CD14-positive monocyte (primary cell): Measurements from ENCODE around the gene PPIF. TPM values are rescaled to one million over a fixed set of nuclear protein-coding genes. Genes with fewer than 3 reads are reported as not detected.

Experiments
- DNase-seq, 3 donors: peaks; one replicate each; pipeline ENCODE4 v3.0.0-alpha.2; 2011 to 2022
- H2AFZ ChIP-seq: 2 replicates; pipeline ENCODE4 v1.6.0; 2012; ENCODE audit warnings: mild to moderate bottlenecking, low read depth, low read length, inconsistent platforms; ENCODE audit not compliant: insufficient read depth, poor library complexity, severe bottlenecking
- H3K27ac ChIP-seq, 2 donors: 1 replicate in 1 of 2; 2 replicates in 1 of 2; pipeline ENCODE4 v1.5.1; 2012 to 2013; ENCODE audit warnings: low read length in 2 of 2, control low read depth in 1 of 2, inconsistent platforms in 1 of 2, low read depth in 1 of 2, mild to moderate bottlenecking in 1 of 2
- H3K27me3 ChIP-seq, 2 donors: one replicate each; pipeline versions ENCODE4 v1.6.0 to v1.6.1; 2011 to 2013; ENCODE audit warnings: low read length in 2 of 2; ENCODE audit not compliant: control insufficient read depth in 2 of 2, insufficient read depth in 2 of 2
- H3K36me3 ChIP-seq, 2 donors: replicated peaks in 1 of 2; 1 replicate in 1 of 2; 2 replicates in 1 of 2; pipeline versions ENCODE4 v1.5.1 to v1.6.1; 2012 to 2013; ENCODE audit warnings: low read length in 2 of 2, control low read depth in 1 of 2, inconsistent platforms in 1 of 2, mild to moderate bottlenecking in 1 of 2; ENCODE audit not compliant: insufficient read depth in 2 of 2, control insufficient read depth in 1 of 2
- H3K4me1 ChIP-seq, 2 donors: 1 replicate in 1 of 2; 2 replicates in 1 of 2; pipeline versions ENCODE4 v1.5.1 to v1.6.1; 2012 to 2013; ENCODE audit warnings: low read length in 2 of 2, control low read depth in 1 of 2, inconsistent platforms in 1 of 2, mild to moderate bottlenecking in 1 of 2, moderate library complexity in 1 of 2; ENCODE audit not compliant: insufficient read depth in 2 of 2, control insufficient read depth in 1 of 2
- H3K4me2 ChIP-seq: replicated peaks from 2 replicates; pipeline ENCODE3; 2012; ENCODE audit warnings: low read length, moderate library complexity, mild to moderate bottlenecking; ENCODE audit not compliant: poor library complexity, severe bottlenecking; ENCODE audit errors: extremely low read depth
- H3K4me3 ChIP-seq, 3 experiments: fragments of 200-600 bp in 1 of 3; sonication (generic) in 1 of 3; replicated peaks in 1 of 3; 1 replicate in 2 of 3; 2 replicates in 1 of 3; pipeline ENCODE4 v1.5.1; 2011 to 2013; ENCODE audit warnings: low read length in 3 of 3, mild to moderate bottlenecking in 3 of 3, control low read depth in 2 of 3, low read depth in 2 of 3, inconsistent platforms in 1 of 3, moderate library complexity in 1 of 3
- H3K79me2 ChIP-seq: 2 replicates; pipeline ENCODE4 v1.6.0; 2012; ENCODE audit warnings: mild to moderate bottlenecking, control low read depth, inconsistent platforms, low read length, moderate library complexity; ENCODE audit not compliant: insufficient read depth
- H3K9ac ChIP-seq: 2 replicates; pipeline ENCODE4 v1.6.0; 2017; ENCODE audit warnings: low read length, mild to moderate bottlenecking; ENCODE audit not compliant: insufficient read depth, poor library complexity, severe bottlenecking
- H3K9me3 ChIP-seq, 2 donors: replicated peaks in 1 of 2; 1 replicate in 1 of 2; 2 replicates in 1 of 2; pipeline versions ENCODE4 v1.5.1 to v1.6.1; 2012 to 2013; ENCODE audit warnings: low read length in 2 of 2, control low read depth in 1 of 2; ENCODE audit not compliant: control insufficient read depth in 1 of 2, insufficient read depth in 1 of 2
- H4K20me1 ChIP-seq: 2 replicates; pipeline ENCODE4 v1.6.0; 2012; ENCODE audit warnings: mild to moderate bottlenecking, low read length, control low read depth, moderate library complexity; ENCODE audit not compliant: insufficient read depth
- H3K27ac Mint-ChIP-seq, 7 donors: one replicate each; pipeline ENCODE4 v1.8.0; 2020; ENCODE audit warnings: mild to moderate bottlenecking in 7 of 7, mixed read lengths in 7 of 7, moderate library complexity in 6 of 7, inconsistent platforms in 2 of 7
- H3K27me3 Mint-ChIP-seq, 3 donors: one replicate each; pipeline ENCODE4 v1.8.0; 2021 to 2022; ENCODE audit warnings: low read depth in 3 of 3, mild to moderate bottlenecking in 3 of 3, mixed read lengths in 3 of 3, moderate library complexity in 3 of 3, inconsistent platforms in 1 of 3
- H3K36me3 Mint-ChIP-seq, 2 donors: one replicate each; pipeline ENCODE4 v1.8.0; 2020; ENCODE audit warnings: mixed read lengths in 2 of 2, inconsistent platforms in 1 of 2, mild to moderate bottlenecking in 1 of 2
- H3K4me1 Mint-ChIP-seq: one replicate; pipeline ENCODE4 v1.8.0; 2020; ENCODE audit warnings: mild to moderate bottlenecking, mixed read lengths
- H3K4me3 Mint-ChIP-seq, 2 donors: one replicate each; pipeline ENCODE4 v1.8.0; 2020; ENCODE audit warnings: mild to moderate bottlenecking in 2 of 2, mixed read lengths in 2 of 2, moderate library complexity in 1 of 2
- H3K9me3 Mint-ChIP-seq, 7 donors: one replicate each; pipeline ENCODE4 v1.8.0; 2020 to 2022; ENCODE audit warnings: mixed read lengths in 7 of 7, mild to moderate bottlenecking in 6 of 7, moderate library complexity in 6 of 7, inconsistent platforms in 2 of 7
- CTCF ChIP-seq: fragments of 200-600 bp; IDR thresholded peaks from one replicate; pipeline ENCODE4 v1.8.0; 2022; ENCODE audit warnings: antibody characterized with exemption, mild to moderate bottlenecking
- WGBS: methylation state at CpG from one replicate; pipeline ENCODE4 v1.1.5; 2013; ENCODE audit warnings: missing lambda C conversion rate; ENCODE audit not compliant: insufficient coverage; 5-methylcytosine and 5-hydroxymethylcytosine counted together
- intact Hi-C, 2 donors: fragments of 100-400 bp; cut with micrococcal nuclease; formaldehyde crosslinking; loops; one replicate each; pipeline versions ENCODE4 v1.15.0 to v1.15.1; 2023
- polyA plus RNA-seq, 3 donors: library from polyadenylated mRNA; depleted of rRNA in 1 of 3; unstranded in 2 of 3; stranded (reverse) in 1 of 3; fragments of 300-500 nt in 2 of 3; fragments of >200 nt in 1 of 3; fragmentation: Illumina TruSeq in 2 of 3; gene quantifications; 1 replicate in 2 of 3; 2 replicates in 1 of 3; pipeline ENCODE4 v1.2.3, GENCODE V29; 2012 to 2021

The PPIF gene
- polyA plus RNA-seq, 3 donors: 36.6 to 1,064 (median 52.3) TPM

GRCh38 chr10:79321951-79322350 is 25.3 kb upstream of the PPIF start:
- Mint-ChIP-seq H3K27me3 (peaks cover 14 to 29% (median 18%) of the 10 kb centered on the region in 3 donors), H3K4me1 (peaks cover 73% of the 10 kb centered on the region), H3K36me3 (peaks cover 12 to 25% of the 10 kb centered on the region in 2 donors), H3K27ac (peak overlapping the region; percentile 95 to 99 (median 98)), H3K9me3 (peaks cover 0 to 6% (median 5%) of the 10 kb centered on the region in 7 donors), H3K4me3 (peak overlapping the region in 1 of 2 donors; percentile 56)
- H3K4me2 ChIP-seq: no peak overlapping the region
- no peak overlapping the region for H3K4me3 ChIP-seq
- peaks cover 5% of the 10 kb centered on the region for H4K20me1 ChIP-seq
- peaks cover 0 to 12% of the 10 kb centered on the region in 2 donors for H3K27me3 ChIP-seq
- H3K36me3 ChIP-seq: no peaks in the 10 kb centered on the region
- no peak overlapping the region for H2AFZ ChIP-seq
- H3K79me2 ChIP-seq: no peaks in the 10 kb centered on the region
- H3K9me3 ChIP-seq: no peaks in the 10 kb centered on the region
- peak overlapping the region; percentile 62 for H3K9ac ChIP-seq
- peaks cover 72 to 76% of the 10 kb centered on the region in 2 donors for H3K4me1 ChIP-seq
- no peak for TF ChIP-seq CTCF
- no peak for DNase-seq
- intact Hi-C loops: loop anchor here in 1 of 2 donors (1.0 kb wide), 1 partner anchor 28 kb away; no protein-coding TSS in a partner anchor
- peak overlapping the region in 1 of 2 donors; percentile 93 for H3K27ac ChIP-seq

DNA sequence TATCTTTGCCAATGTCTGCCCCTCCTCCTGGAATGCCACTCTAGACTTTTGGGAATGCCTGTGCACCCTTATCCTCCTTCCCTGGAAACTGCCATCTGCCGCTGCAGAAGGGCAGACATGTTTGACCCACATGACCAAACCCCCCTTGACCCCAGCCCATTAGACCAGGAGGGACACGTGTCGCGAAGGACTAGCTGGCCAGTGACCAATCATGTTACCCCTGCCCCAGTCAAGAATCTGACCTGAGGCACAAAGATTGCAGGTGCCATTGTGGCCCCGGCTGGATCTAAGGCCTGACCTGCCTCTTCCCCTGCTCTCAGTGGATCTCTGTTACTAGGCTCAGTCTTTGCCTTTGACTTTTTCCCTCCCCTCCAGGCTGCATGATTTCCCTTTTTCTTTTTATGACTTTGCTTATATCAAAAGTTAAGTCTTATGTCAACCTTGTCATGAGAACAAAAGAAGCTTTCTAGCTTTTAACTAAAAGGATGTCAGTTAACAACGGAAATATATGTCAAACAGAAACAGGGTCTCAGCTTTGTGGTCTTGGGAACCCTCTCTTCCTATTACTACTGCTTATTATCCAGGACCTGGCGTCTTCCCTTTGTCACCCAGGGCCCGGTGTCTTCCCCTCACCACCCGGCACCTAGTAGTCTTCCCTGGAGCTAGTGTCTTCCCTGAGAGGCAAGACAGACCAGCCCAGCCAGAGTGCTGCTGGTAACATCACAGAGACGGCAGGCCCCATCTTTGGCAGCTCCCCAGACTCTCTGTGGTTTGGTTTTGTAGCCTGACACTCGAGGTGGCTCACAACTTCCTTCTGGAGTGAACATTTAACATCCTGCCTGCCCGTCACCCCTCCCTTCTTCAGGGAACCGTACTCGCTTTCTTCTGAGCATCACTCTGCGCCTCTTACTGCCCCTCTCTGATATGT is 24.4 kb upstream of the PPIF start:
- peaks cover 0 to 6% (median 5%) of the 10 kb centered on the region in 7 donors for H3K9me3 Mint-ChIP-seq
- DNase-seq: peak; percentile 81 to 91 (median 83)
- Histone ChIP-seq H4K20me1 (no peaks in the 10 kb centered on the region), H3K9ac (peak overlapping the region; percentile 62), H2AFZ (no peak overlapping the region), H3K79me2 (no peaks in the 10 kb centered on the region), H3K4me3 (no peak overlapping the region), H3K9me3 (no peaks in the 10 kb centered on the region), H3K27ac (peak overlapping the region; percentile 85 to 93), H3K4me1 (peaks cover 62 to 67% of the 10 kb centered on the region in 2 donors), H3K27me3 (peaks cover 0 to 12% of the 10 kb centered on the region in 2 donors), H3K4me2 (peak overlapping the region; percentile 2), H3K36me3 (no peaks in the 10 kb centered on the region)
- H3K36me3 Mint-ChIP-seq: peaks cover 12 to 25% of the 10 kb centered on the region in 2 donors
- no peak for TF ChIP-seq CTCF
- intact Hi-C loops: no loop called here
- H3K4me3 Mint-ChIP-seq: peak overlapping the region in 1 of 2 donors; percentile 69
- WGBS: 22% methylated on average over 15 of the region's 15 CpGs
- H3K4me1 Mint-ChIP-seq: peaks cover 64% of the 10 kb centered on the region
- peaks cover 11 to 24% (median 18%) of the 10 kb centered on the region in 3 donors for H3K27me3 Mint-ChIP-seq
- peak overlapping the region; percentile 95 to 99 (median 98) for H3K27ac Mint-ChIP-seq
